ENCODE measurements around the gene RTN4RL1. TPM values are rescaled to one million over a fixed set of nuclear protein-coding genes. Genes with fewer than 3 reads are reported as not detected.

RTN4RL1 gene, protein sequence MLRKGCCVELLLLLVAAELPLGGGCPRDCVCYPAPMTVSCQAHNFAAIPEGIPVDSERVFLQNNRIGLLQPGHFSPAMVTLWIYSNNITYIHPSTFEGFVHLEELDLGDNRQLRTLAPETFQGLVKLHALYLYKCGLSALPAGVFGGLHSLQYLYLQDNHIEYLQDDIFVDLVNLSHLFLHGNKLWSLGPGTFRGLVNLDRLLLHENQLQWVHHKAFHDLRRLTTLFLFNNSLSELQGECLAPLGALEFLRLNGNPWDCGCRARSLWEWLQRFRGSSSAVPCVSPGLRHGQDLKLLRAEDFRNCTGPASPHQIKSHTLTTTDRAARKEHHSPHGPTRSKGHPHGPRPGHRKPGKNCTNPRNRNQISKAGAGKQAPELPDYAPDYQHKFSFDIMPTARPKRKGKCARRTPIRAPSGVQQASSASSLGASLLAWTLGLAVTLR
- not detected in 2 replicates for polyA plus RNA-seq (2014; cell fraction: cytosol; rRNA removed)
- 0.34 TPM in 1 of 2 replicates, not detected in the other for polyA plus RNA-seq (2014; cell fraction: nucleus; rRNA removed)

DNA sequence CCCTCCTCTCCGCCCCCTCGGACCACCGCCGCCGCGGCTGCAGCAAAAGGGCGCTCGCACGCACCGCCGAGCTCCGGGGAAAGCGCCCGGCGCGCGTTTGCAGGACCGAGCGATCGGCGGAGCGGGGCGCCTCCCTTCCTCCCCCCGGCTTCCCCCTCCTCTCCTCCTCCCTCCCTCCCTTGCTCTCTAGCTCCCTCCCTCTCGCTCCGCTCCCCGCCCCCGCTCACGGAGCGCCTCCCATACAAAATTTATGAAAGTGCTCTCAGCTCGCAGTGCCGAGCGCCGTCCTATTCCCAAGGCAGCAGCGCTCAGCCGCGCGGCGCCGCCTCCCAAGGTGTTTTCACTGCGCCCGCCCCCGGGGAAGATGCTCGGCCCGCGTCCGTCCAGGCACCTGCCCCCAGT is at the start of gene RTN4RL1:
TSS of gene RTN4RL1 (minus strand) at position 115 of the 402 bp plus-strand sequence. CDS start 469 bp downstream, outside the sequence.
- peak; percentile 53 for DNase-seq (ENCODE audit: low spot score)

GRCh38 chr17:2074919-2075318 is 49.8 kb upstream of the RTN4RL1 start:
- no peak for DNase-seq (ENCODE audit: low spot score)

DNA sequence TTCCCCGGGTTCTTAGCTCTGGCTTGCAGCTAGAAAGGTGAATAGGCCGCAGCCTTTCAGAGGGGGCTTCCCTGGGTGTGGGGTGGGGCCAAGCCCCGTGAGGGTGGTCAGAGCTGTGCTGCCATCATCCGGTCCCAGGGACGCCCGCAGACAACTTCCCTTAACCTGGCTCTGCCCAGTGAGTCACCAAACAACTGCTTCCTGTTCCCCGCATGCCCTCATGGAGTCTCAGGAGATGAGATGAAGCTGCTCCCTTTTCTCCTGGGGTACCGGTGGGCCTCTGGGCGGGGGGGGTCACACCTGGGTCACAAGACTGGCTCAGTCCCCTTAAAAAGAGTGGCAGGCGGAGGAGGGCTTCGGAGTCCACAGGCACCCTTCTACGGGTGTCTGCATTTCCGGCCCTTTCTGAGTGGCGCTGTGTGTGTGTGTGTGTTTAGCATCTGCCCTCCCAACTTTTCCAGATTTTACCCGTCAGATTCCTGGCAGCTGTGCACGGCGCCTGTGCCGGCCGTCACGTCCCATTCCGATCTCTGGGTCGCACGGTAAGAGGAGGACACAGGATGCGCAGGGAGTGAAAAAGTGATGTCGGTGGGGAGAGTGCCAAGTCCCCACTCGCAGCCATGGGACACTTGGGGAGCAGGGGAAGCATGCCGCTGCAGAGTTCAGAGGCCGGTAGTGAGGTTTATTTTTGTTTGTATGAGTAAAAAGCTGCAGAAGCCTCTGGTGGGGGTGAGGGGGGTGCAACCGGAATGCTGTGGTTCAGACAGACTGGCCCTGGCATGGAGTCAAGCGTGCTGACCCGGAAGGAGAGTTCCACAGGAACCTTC is 46.5 kb upstream of the RTN4RL1 start:
- no peak for DNase-seq (ENCODE audit: low spot score)

- DNase-seq (ENCODE audit: low spot score): no peak
These were observed 45.9 kb upstream of the RTN4RL1 start for GRCh38 chr17:2071024-2071385.

DNA sequence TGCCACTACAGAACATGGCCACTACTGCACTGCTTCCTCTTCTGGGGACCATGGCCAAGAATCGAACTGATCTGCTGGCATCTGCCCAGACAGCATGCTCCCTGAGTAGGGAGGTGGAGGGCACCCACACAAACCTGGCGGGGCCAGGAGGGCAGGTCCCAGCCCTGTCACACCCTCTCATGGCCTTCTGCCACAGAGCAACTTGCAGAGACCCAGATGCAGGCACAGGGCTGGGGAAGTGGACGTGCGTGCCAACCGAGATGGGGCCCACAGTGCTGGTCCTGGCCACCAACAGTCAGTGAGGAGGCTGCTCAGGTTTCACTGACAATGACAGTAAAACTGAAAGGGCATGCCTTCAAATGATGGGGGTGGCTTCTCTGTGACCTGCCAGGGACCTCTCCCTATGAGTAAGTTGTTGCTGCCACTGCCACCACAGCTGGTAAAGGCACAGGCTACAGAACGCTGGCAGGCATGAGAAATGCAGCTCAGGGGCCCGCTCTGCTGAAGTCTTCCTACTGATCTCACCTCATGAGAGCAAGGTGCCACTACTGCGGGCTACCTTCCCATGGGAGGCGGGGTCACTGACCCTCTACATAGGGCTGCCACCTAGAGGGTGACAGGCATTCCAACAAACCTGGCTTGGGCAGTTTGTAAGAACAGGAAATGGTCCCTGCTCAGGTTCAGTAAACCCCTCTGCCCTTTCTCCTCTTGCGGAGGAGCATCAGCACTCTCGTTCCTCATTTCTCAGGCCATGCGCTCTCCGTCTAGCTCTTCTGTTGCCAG is 45.3 kb upstream of the RTN4RL1 start:
- DNase-seq (ENCODE audit: low spot score): no peak

DNA sequence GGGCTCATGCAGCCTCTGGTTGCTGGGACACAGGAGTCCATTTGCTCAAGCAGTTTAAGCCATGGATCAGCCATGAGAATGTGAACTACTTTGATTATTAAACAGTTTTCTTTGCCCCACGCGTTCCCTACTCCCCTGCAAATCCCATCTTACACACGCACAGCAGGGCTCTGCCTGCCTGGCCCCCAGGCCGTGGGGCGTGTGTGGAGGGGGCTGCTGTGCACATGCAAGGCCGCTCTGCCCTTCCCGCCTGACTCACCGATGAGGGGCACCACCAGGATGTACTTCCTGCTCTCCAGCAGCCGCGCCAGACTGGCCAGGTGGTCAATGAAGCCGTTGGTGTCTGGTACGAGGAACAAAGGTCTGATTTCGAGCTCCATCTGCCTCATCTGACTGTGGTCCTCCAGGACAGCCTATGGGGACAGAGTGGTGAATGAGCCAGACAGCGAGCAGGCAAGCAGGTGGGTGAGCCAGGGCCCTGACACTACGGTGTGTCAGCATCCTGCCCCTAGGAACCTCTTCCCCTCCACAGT is 43.5 kb upstream of the RTN4RL1 start:
- DNase-seq (ENCODE audit: low spot score): no peak

DNA sequence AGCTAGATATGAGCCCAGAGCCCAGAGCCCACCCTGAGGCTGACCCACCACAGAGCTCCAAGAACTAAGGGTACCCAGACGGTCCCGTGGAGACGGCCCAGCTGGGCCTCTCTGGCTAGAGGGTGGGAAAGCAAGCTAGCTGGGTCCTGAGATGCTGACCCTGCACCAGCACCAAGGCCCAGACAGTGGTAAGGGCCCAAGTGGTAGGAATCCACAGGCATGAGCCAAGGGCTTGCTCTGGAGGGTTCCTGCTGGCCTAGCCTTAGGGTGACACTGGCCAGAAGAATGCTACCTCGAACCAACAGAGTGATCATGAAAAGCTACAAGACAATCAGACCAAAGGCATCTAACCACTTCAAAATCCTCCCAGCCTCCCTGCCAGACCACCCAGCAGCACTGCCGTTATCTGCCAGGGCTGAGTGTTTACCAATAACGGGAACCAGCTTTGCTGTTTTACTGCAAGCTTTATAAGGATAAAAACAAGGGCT is 42.9 kb upstream of the RTN4RL1 start:
- no peak for DNase-seq (ENCODE audit: low spot score)

GRCh38 chr17:2067608-2068024 is 42.5 kb upstream of the RTN4RL1 start:
- no peak for DNase-seq (ENCODE audit: low spot score)

- DNase-seq (ENCODE audit: low spot score): no peak
These were observed 42.0 kb upstream of the RTN4RL1 start for GRCh38 chr17:2067048-2067561.

GRCh38 chr17:2065949-2066400 is 40.8 kb upstream of the RTN4RL1 start:
- DNase-seq (ENCODE audit: low spot score): no peak

- no peak for DNase-seq (ENCODE audit: low spot score)
These were observed 40.0 kb upstream of the RTN4RL1 start for GRCh38 chr17:2064980-2065785.

DNA sequence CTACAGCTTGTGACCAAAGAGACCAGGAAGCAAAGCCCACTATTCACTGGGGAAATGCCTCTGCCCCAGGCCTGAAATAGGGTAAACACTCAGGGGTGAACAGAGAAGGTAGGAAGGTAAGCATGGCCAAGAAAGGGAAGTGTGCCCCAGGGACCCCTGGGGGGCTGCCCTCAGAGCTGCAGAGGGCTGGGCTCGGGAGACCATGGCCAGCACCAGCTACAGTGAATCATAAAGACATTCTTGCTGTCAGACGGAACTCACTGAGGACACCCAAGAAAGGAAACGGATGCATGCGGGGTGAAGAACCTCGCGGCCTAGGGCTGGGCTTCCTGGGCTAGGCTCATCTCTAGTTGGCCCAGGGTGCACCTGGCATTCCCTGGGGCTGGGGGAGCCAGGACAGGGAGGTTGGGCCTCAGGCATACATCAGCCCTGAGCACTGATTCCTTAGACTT is 39.4 kb upstream of the RTN4RL1 start:
- no peak for DNase-seq (ENCODE audit: low spot score)

DNA sequence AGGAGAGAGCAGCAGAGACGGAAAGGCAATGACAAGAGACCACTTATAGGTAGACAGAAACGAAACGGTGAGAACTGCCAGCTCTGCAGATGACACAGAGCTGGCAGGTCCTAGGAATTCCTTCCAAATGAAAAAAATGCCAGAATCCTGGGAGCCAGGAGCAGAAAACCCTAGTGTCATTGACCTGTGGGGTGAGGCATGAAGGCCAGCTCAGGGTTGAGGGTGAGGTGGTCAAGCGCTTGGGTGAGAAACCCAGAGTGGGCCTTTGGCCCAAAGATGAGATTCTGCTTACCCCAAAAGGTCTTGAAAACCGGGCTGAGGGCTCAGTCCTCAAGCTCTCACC is 39.0 kb upstream of the RTN4RL1 start:
- no peak for DNase-seq (ENCODE audit: low spot score)

- no peak for DNase-seq (ENCODE audit: low spot score)
These were observed 38.4 kb upstream of the RTN4RL1 start for GRCh38 chr17:2063261-2064146.

- DNase-seq (ENCODE audit: low spot score): no peak
These were observed 37.5 kb upstream of the RTN4RL1 start for GRCh38 chr17:2062571-2063183.

DNA sequence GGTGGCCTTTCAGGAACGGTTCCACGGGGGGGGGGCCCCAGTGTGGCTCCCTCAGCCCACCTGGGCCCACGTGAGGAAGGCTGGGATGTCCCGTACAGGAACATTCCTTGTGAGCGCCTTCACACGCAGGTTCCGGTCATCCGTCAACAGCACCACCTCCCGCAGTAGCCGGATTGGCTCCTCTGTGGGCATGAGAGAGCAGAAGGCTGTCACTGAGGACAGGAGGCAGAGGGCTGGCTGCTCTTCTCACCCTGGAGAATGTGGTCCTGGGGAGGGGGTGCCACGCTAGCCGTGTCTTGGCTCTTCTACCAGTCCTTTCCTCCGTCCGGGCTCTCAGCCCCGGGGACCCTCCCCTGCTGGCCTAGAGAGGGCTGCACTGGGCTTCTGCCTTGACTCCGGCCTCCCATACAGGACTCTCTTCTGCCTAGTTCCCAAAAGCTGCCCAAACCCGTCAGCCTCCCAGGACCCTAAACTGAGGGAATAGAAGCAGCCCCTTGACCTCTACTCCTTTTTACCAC is 36.4 kb upstream of the RTN4RL1 start:
- no peak for DNase-seq (ENCODE audit: low spot score)

DNA sequence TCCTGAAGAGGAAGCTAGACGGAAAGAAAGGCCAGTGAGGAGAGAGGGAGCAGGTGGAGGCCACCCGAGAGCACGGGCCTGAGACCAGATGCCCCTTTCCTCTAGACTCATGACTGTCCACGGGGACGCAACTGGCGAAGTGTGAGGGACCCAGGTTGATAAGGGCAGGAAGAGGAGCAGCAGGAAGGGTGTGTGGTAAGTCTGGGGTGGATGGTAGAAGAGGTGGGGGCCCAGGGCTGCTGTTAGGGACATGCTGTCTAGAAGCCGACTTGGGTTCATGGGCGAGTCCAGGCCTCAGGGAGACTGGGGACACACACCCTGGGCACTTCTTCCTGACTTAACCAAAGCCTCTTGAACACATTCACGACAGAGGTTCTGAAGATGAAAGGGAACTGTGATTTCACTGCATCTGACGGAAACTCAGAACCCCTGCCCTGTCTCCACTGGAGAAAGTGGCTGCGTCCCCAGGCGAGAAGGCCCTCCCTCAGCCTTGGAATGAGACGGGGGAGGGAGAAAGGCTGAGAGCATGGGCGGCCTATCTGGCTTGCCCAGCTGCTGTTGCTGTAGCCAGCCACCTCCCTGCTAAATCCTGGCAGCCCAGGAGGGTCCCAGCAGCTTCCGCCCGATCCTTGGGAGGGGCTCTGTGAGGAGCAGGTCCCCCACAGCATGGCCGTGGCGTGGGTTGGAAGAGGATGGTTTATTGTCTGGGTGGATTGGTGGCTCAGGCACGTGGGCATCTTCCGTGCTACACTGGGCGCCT is 35.7 kb upstream of the RTN4RL1 start:
- no peak for DNase-seq (ENCODE audit: low spot score)

GRCh38 chr17:2060385-2060658 is 35.2 kb upstream of the RTN4RL1 start:
- DNase-seq (ENCODE audit: low spot score): no peak
